Colonic mucosa (tissue), 4 donors: ENCODE measurements around the gene LYRM1. TPM values are rescaled to one million over a fixed set of nuclear protein-coding genes. Genes with fewer than 3 reads are reported as not detected.
"Not testable (repeated sequence)": the region's sequence is repeated elsewhere in the genome, so short reads cannot be mapped to it uniquely, and the experiment has no call there.

ENCODE experiments used
- DNase-seq: peaks from one replicate; pipeline ENCODE4 v3.0.0-alpha.2; 2020
- H3K27ac ChIP-seq: fragments of 200-600 bp; one replicate; pipeline ENCODE4 v1.8.0; 2021
- H3K27me3 ChIP-seq: fragments of 200-600 bp; one replicate; pipeline ENCODE4 v1.8.0; 2021
- H3K36me3 ChIP-seq: fragments of 200-600 bp; one replicate; pipeline ENCODE4 v1.8.0; 2021
- H3K4me1 ChIP-seq: fragments of 200-600 bp; one replicate; pipeline ENCODE4 v1.8.0; 2021; ENCODE audit warnings: mild to moderate bottlenecking
- H3K4me3 ChIP-seq: fragments of 200-600 bp; one replicate; pipeline ENCODE4 v1.8.0; 2021
- H3K9ac ChIP-seq, 2 donors: one replicate each; pipeline ENCODE4 v1.7.0; 2013; ENCODE audit warnings: control low read depth in 2 of 2, low read depth in 2 of 2, low read length in 2 of 2
- H3K9me3 ChIP-seq: fragments of 200-600 bp; one replicate; pipeline ENCODE4 v1.8.0; 2021
- intact Hi-C: fragments of 100-400 bp; cut with DNase I; formaldehyde crosslinking; loops from one replicate; pipeline ENCODE4 v1.14.1; 2022
- total RNA-seq, 2 donors: library from RNA; stranded (reverse); fragmentation: NEBNext Ultra II Directional in 1 of 2; extraction: Animal tissue kit (Norgen Biotek cat#: 25700) in 1 of 2; gene quantifications; one replicate each; pipeline ENCODE4 v1.2.1, GENCODE V29; 2021
- TF ChIP-seq, protein P1 (sequence below): fragments of 200-600 bp; IDR thresholded peaks from one replicate; pipeline ENCODE4 v1.8.0; 2022; ENCODE audit warnings: antibody characterized with exemption, mild to moderate bottlenecking
- donor health status: healthy.
- donor health status: DM: no; HTN: no; CAD: no.
- donor health status: DM: no; HTN: no; CAD: no.

The LYRM1 gene
- total RNA-seq, 2 donors from 2014 or later: 17.6 to 21.2 TPM

DNA sequence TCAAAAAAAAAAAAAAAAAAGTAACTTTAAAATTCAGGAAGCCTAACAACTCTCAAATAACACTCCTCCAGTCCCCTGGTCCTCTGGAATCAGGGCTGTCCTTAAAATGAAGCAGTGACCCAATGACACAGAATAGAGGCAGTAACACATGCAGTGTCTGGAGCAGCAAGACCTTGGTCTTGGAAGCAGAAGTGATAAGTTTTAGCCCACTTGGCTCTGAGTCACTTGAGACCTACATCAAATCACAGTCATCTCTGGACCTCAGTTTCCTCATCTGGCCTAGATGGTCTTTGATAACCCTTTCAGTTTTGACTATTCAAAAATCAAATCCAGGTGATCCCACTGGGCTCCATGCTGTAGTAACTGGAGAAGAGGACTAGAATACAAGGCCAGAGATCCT is 39.0 kb downstream of the LYRM1 start:
- TF ChIP-seq, protein P1, sequence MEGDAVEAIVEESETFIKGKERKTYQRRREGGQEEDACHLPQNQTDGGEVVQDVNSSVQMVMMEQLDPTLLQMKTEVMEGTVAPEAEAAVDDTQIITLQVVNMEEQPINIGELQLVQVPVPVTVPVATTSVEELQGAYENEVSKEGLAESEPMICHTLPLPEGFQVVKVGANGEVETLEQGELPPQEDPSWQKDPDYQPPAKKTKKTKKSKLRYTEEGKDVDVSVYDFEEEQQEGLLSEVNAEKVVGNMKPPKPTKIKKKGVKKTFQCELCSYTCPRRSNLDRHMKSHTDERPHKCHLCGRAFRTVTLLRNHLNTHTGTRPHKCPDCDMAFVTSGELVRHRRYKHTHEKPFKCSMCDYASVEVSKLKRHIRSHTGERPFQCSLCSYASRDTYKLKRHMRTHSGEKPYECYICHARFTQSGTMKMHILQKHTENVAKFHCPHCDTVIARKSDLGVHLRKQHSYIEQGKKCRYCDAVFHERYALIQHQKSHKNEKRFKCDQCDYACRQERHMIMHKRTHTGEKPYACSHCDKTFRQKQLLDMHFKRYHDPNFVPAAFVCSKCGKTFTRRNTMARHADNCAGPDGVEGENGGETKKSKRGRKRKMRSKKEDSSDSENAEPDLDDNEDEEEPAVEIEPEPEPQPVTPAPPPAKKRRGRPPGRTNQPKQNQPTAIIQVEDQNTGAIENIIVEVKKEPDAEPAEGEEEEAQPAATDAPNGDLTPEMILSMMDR: no peak
- Histone ChIP-seq H3K36me3 (no peaks in the 10 kb centered on the region), H3K27me3 (no peaks in the 10 kb centered on the region), H3K9ac (no peak overlapping the region), H3K4me1 (no peaks in the 10 kb centered on the region), H3K27ac (no peak overlapping the region), H3K4me3 (no peak overlapping the region), H3K9me3 (no peaks in the 10 kb centered on the region)
- intact Hi-C loops: loop anchor here (10.0 kb wide), 1 partner anchor 135 kb away; no protein-coding TSS in a partner anchor
- DNase-seq: no peak

DNA sequence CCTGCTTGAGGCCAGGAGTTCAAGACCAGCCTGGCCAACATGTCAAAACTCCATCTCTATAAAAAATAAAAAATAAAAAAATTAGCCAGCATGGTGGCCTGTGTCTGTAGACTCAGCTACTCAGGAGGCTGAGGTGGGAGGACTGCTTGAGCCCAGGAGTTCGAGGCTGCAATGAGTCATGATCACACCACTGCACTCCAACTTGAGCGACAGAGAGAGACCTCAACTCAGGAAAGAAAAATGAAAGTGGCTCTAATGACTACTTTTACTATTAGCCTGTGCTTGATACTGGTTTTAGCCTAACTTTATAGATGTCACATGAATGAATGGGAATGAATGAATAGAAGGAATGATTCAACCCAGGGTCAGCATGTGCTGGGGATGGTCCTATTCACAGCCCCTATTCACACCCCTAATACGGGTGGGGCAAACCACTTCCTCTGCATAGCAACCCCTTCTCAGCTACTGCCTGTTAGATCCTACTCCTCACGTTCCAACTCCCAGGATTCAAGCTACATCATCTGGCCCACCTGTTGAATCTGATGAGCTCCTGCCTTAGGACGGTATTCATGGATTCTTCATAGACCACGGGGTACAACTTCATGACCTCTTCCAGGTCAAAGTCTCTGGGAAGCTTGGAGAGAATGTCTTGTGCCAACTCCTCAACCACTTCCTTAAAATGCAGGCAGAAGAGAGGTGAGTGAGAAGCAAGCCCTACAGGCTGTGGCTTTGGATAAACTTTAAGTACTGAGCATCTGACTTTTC is 40.5 kb downstream of the LYRM1 start:
- no peak overlapping the region for H3K9ac ChIP-seq
- no peaks in the 10 kb centered on the region for H3K36me3 ChIP-seq
- no peak overlapping the region for H3K27ac ChIP-seq
- no peak for DNase-seq
- no peaks in the 10 kb centered on the region for H3K9me3 ChIP-seq
- no peaks in the 10 kb centered on the region for H3K4me1 ChIP-seq
- intact Hi-C loops: no loop called here
- no peak overlapping the region for H3K4me3 ChIP-seq
- TF ChIP-seq, protein P1: no peak
- H3K27me3 ChIP-seq: no peaks in the 10 kb centered on the region

DNA sequence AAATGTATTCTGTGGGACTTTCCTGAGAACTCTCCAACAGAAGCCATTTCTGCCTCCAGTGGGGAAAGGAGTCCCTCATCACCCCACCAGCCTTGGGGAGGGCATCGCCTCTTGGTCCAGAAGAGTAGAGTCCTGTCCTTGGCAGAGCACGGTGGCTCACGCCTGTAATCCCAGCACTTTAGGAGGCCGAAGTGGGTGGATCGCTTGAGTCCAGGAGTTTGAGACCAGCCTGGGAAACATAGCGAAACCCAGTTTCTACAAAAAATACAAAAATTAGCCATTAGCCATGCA is 41.0 kb downstream of the LYRM1 start:
- DNase-seq: no peak
- H3K36me3 ChIP-seq: no peaks in the 10 kb centered on the region
- no peak overlapping the region for H3K27ac ChIP-seq
- TF ChIP-seq, protein P1: no peak
- no peak overlapping the region for H3K4me3 ChIP-seq
- H3K27me3 ChIP-seq: no peaks in the 10 kb centered on the region
- H3K4me1 ChIP-seq: no peaks in the 10 kb centered on the region
- intact Hi-C loops: no loop called here
- no peaks in the 10 kb centered on the region for H3K9me3 ChIP-seq
- no peak overlapping the region for H3K9ac ChIP-seq

DNA sequence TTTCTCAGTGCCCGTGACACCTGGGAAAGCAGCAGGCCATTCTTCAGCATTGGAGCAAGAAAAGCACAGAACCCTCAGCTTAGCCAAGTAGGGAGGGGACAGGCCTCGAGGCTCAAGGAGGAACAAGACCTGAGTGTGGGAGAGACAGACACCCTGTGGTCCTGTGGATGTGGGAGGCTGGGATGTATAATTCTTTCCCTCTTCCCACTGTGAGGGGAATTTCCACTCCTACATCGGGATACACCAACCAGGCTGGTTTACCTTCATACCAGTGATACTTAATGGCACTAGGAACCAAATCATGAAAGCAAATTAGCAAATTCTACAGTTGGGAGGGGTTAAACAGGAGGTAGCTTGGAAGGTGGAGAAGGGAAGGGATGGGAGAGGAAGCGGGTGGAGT is 41.7 kb downstream of the LYRM1 start:
- Histone ChIP-seq H3K4me3 (no peak overlapping the region), H3K9me3 (no peaks in the 10 kb centered on the region), H3K4me1 (no peaks in the 10 kb centered on the region), H3K36me3 (no peaks in the 10 kb centered on the region), H3K27me3 (no peaks in the 10 kb centered on the region), H3K27ac (no peak overlapping the region), H3K9ac (no peak overlapping the region)
- DNase-seq: no peak
- TF ChIP-seq, protein P1: no peak
- intact Hi-C loops: no loop called here

DNA sequence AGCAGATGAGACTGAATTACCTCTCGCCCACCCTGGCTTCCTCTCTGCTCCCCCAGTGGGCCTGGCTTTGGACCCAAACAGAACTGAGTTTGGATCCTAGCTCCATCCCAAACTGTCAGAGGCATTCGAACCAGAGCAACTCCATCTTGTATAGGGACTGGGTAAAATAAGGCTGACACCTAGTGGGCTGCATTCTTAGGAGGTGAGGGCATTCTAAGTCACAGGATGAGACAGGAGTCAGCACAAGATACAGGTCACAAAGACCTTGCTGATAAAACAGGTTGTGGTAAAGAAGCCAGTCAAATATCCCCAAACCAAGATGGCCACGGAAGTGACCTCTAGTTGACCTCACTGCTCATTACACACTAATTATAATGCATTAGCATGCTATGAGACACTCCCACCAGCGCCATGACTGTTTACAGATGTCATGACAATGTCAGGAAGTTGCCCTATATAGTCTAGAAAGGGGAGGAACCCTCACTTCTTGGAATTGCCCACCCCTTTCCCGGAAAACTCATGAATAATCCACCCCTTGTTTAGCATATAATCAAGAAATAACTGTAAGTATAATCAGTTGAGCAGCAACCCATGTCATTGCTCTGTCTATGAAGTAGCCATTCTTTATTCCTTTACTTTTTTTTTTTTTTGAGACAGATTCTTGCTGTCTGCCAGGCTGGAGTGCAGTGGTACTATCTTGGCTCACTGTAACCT is 44.4 kb downstream of the LYRM1 start:
- Histone ChIP-seq H3K9me3 (no peaks in the 10 kb centered on the region), H3K36me3 (no peaks in the 10 kb centered on the region), H3K4me3 (no peak overlapping the region), H3K27me3 (no peaks in the 10 kb centered on the region), H3K4me1 (no peaks in the 10 kb centered on the region), H3K27ac (no peak overlapping the region), H3K9ac (no peak overlapping the region)
- TF ChIP-seq, protein P1: no peak
- intact Hi-C loops: no loop called here
- DNase-seq: no peak

DNA sequence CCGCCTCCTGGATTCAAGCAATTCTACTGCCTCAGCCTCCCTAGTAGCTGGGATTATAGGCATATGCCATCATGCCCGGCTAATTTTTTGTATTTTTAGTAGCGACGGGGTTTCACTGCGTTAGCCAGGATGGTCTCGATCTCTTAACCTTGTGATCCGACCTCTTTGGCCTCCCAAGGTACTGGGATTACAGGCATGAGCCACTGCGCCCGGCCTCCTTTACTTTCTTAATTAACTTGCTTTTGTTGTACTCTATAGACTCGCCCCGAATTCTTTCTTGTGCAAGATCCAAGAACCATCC is 45.0 kb downstream of the LYRM1 start:
- H3K27me3 ChIP-seq, H3K9ac ChIP-seq, H3K36me3 ChIP-seq, H3K4me3 ChIP-seq, intact Hi-C loops, H3K4me1 ChIP-seq, H3K27ac ChIP-seq, H3K9me3 ChIP-seq, DNase-seq: not testable (repeated sequence)
